GM10266 (cell line): Measurements from ENCODE around the gene PPT2.

Experiments
- DNase-seq: peaks from one replicate; pipeline ENCODE4 v3.0.0; 2012; ENCODE audit errors: extremely low spot score
- TF ChIP-seq, protein P1 (sequence below): IDR thresholded peaks from 2 replicates; pipeline ENCODE4 v1.5.1; 2012; ENCODE audit warnings: mild to moderate bottlenecking, low read depth; ENCODE audit not compliant: control insufficient read depth, insufficient read depth; ENCODE audit errors: missing control alignments

The PPT2 gene

DNA sequence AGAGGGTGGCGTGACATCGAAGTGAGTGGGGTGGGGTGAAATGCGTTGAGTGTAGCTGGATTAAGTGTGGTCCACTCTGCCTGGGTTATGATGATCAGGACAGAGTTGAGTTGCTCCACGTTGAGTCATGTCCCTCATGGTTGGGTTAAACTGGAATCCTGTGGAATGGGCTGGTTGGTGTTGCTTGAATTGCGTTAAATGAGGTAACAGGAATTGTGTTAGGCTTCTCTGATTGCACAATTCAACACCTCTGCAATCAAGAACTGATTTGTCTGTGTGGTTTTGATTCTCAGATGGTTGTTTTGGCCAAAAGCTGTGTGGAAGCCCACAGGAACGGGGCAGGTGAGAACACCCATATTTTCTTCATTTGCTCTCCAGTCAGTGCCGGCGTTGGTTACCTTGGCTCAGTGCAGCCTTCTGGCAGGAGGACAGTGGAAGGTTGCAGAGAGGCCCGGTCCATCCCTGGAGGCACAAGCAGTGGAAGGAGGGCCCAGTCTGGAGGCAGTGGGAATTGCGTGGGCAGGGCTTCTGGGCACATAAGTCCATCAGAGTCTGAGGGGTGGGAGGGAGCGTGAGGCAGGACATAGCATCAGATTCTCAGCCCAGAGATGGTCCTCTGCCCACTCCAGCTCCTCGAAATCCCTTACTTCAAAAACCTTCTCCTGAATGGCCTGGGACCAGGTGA is 58.3 kb downstream of the PPT2 start:
- TF ChIP-seq, protein P1, sequence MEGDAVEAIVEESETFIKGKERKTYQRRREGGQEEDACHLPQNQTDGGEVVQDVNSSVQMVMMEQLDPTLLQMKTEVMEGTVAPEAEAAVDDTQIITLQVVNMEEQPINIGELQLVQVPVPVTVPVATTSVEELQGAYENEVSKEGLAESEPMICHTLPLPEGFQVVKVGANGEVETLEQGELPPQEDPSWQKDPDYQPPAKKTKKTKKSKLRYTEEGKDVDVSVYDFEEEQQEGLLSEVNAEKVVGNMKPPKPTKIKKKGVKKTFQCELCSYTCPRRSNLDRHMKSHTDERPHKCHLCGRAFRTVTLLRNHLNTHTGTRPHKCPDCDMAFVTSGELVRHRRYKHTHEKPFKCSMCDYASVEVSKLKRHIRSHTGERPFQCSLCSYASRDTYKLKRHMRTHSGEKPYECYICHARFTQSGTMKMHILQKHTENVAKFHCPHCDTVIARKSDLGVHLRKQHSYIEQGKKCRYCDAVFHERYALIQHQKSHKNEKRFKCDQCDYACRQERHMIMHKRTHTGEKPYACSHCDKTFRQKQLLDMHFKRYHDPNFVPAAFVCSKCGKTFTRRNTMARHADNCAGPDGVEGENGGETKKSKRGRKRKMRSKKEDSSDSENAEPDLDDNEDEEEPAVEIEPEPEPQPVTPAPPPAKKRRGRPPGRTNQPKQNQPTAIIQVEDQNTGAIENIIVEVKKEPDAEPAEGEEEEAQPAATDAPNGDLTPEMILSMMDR, result no peak
- no peak for DNase-seq
